HL-60 (cell line): ENCODE data around the gene BARX1.

Experiments
- CTCF ChIP-seq: IDR thresholded peaks from one replicate; pipeline ENCODE4 v1.5.1; 2011; ENCODE audit warnings: low read length, control low read depth, inconsistent platforms; ENCODE audit not compliant: insufficient read depth
- GABPA ChIP-seq: IDR thresholded peaks from 2 replicates; pipeline ENCODE4 v1.6.1; 2012; ENCODE audit warnings: low read depth

- TF ChIP-seq GABPA, result no peak
- TF ChIP-seq CTCF, result no peak
Measured at GRCh38 chr9:93952784-93953495, 2.2 kb downstream of the BARX1 start.
